T-helper 1 cell treated with Interleukin-12 subunit alpha and Interleukin-12 subunit beta and Interleukin-4 antibody, amounts not matched to agents 30 μg/mL and 1 μg/mL, for 36 hours (primary cell): ENCODE data around the gene ESYT2.
"Not testable (repeated sequence)": the region's sequence is repeated elsewhere in the genome, so short reads cannot be mapped to it uniquely, and the experiment has no call there.

ENCODE experiments used
- H3K27ac Mint-ChIP-seq: one replicate; pipeline ENCODE4 v1.8.0; 2021; ENCODE audit warnings: mild to moderate bottlenecking, mixed read lengths
- H3K27me3 Mint-ChIP-seq: one replicate; pipeline ENCODE4 v1.8.0; 2021; ENCODE audit warnings: low read depth, mixed read lengths
- H3K36me3 Mint-ChIP-seq: one replicate; pipeline ENCODE4 v1.8.0; 2021; ENCODE audit warnings: low read depth, mixed read lengths
- H3K4me1 Mint-ChIP-seq: one replicate; pipeline ENCODE4 v1.8.0; 2021; ENCODE audit warnings: low read depth, mixed read lengths
- H3K4me3 Mint-ChIP-seq: one replicate; pipeline ENCODE4 v1.8.0; 2021; ENCODE audit warnings: mild to moderate bottlenecking, moderate library complexity, mixed read lengths
- H3K9me3 Mint-ChIP-seq: one replicate; pipeline ENCODE4 v1.8.0; 2021; ENCODE audit warnings: mixed read lengths

ESYT2 gene

DNA sequence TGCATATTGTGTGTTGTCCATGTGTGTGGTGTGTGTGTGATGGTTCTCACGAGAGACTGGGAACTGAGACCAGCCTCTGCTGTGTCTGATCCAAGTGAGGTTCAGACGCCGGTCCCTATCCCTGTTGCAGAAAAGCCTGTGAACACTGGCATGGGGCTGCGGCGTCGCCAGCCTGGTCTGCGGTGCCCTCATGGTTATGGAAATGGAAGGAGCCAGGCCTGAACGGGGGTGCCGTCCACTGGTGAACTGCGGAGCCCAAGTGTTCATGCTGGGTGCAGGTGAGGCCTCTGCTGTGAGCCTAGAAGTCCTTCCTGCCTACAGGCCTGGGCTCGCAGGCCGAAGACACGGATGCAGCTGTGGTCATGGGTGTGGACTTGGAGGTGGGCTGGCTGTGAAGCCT is 106.0 kb downstream of the ESYT2 start:
- no peak overlapping the region for H3K27ac Mint-ChIP-seq
- H3K4me3 Mint-ChIP-seq: no peak overlapping the region
- H3K4me1 Mint-ChIP-seq: no peaks in the 10 kb centered on the region
- peaks cover 8% of the 10 kb centered on the region for H3K27me3 Mint-ChIP-seq
- H3K36me3 Mint-ChIP-seq: no peaks in the 10 kb centered on the region
- no peaks in the 10 kb centered on the region for H3K9me3 Mint-ChIP-seq

DNA sequence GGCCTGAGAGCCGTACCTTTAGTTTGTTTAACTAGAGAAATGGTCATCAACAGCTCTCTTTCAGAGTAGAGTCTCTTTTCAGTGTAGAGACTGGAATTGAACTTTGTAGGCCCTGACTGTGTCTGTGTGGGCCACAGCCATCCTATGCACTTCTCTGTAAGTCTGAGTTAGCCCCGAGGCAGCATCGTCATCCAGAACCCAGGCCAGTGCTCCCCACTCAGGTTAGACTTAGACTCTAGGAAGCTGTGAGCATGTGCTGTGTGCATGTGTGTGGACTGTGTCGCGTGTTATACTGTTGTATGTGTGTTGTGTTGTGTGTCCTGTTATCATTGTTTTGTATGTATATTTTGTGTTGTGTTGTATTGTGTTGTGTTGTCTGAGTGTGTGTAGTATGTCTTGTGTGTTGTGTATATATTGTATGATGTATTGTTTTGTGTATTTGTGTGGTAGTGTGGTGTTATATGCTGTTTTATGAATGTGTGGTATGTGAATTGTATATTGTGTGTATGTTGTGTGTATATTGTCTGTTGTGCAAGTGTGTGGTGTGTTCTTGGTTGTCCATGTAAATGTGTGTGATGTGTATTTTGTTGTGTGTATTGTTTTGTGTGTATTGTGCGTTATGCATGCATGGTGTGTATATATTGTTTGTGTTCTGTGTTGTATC is 106.6 kb downstream of the ESYT2 start:
- Mint-ChIP-seq H3K9me3 (no peaks in the 10 kb centered on the region), H3K36me3 (no peaks in the 10 kb centered on the region), H3K27me3 (peaks cover 13% of the 10 kb centered on the region), H3K27ac (no peak overlapping the region), H3K4me3 (no peak overlapping the region), H3K4me1 (no peaks in the 10 kb centered on the region)

DNA sequence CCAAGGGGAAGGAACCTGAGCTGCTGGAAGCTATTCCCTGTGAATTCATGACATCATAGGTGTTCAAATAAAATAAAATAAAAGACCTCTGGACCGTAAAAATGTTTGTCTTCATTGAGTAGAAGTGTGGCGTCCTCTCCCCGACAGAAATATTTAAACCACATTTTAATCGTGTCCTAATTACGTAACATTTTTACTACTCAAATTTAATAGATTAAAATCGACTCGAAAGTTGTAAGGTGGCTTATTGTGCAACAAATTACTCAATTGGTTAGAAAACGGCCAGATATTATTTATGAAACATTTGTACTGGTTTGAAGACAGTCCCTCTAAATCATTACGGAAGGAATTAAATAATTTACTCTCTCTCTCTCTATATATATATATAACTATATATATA is 109.2 kb downstream of the ESYT2 start:
- H3K9me3 Mint-ChIP-seq: no peaks in the 10 kb centered on the region

DNA sequence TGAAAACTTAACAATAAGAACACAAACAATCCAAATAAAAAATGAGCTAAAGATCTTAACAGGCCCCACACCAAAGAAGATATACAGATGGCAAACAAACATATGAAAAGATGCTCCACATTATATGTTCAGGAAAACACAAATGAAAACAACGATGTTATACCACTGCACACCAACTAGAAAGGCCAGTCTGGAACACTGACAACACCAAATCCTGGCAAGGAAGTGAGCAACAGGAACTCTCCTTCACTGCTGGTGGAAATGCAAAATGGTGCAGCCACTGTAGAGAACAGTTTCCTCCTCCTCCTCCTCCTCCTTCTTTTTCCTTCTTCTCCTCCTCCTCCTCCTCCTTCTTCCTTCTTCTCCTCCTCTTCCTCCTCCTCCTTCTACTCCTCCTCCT is 112.5 kb downstream of the ESYT2 start:
- H3K4me1 Mint-ChIP-seq: peaks cover 5% of the 10 kb centered on the region
- H3K36me3 Mint-ChIP-seq: no peaks in the 10 kb centered on the region
- peaks cover 35% of the 10 kb centered on the region for H3K27me3 Mint-ChIP-seq
- no peak overlapping the region for H3K4me3 Mint-ChIP-seq
- H3K27ac Mint-ChIP-seq: no peak overlapping the region
- peaks cover 5% of the 10 kb centered on the region for H3K9me3 Mint-ChIP-seq

More for the DNA sequence above, 109.2 kb downstream of the ESYT2 start:
- Mint-ChIP-seq H3K4me1 (no peaks in the 10 kb centered on the region), H3K27ac (no peak overlapping the region), H3K27me3 (peaks cover 32% of the 10 kb centered on the region), H3K36me3 (no peaks in the 10 kb centered on the region), H3K4me3 (no peak overlapping the region)

DNA sequence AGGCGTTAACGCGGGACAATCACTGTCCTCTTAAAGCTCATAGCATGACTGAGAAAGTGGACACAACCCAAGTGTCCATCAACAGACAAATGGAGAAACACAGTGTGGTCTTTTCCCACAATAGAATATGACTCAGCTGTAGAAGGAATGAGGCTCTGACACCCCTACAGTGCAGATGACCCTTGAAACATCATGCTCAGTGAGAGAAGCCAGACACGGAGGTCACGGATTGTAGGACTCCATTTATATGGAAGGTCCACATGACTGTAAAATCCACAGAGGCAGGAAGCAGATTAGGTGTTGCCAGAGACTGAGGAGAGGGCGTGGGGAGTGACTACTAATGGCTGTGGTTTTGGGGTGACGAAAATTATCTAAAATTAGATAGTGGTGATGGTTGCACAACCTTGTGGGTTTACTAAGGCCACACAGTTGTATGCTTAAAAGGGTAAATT is 118.6 kb downstream of the ESYT2 start:
- peaks cover 18% of the 10 kb centered on the region for H3K9me3 Mint-ChIP-seq
- peak overlapping the region; percentile 34 for H3K27ac Mint-ChIP-seq
- H3K4me1 Mint-ChIP-seq: peaks cover 18% of the 10 kb centered on the region
- peaks cover 11% of the 10 kb centered on the region for H3K36me3 Mint-ChIP-seq
- H3K27me3 Mint-ChIP-seq: peaks cover 3% of the 10 kb centered on the region
- H3K4me3 Mint-ChIP-seq: no peak overlapping the region

DNA sequence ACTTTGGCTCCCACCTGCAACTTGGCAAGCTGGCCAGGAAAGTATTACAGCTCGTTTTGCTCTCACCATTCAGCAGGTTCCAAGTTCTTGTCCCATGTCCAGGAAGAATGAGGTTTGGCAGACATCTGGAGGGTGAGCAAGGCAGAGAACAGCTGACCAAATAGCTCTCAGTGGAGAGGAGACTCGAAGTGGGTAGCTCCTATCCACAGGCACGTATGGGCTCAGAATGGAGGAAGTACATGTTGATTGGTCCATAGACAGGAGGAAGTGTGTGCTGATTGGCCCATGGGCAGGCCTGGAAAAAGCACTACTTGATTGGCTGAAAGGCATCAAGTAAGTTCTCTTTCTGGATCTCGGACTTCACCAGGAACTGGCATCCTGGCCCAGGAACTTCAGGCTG is 121.7 kb downstream of the ESYT2 start:
- Mint-ChIP-seq H3K4me3 (no peak overlapping the region), H3K9me3 (peaks cover 18% of the 10 kb centered on the region), H3K36me3 (peaks cover 14% of the 10 kb centered on the region), H3K27ac (no peak overlapping the region), H3K27me3 (no peaks in the 10 kb centered on the region), H3K4me1 (peaks cover 33% of the 10 kb centered on the region)

DNA sequence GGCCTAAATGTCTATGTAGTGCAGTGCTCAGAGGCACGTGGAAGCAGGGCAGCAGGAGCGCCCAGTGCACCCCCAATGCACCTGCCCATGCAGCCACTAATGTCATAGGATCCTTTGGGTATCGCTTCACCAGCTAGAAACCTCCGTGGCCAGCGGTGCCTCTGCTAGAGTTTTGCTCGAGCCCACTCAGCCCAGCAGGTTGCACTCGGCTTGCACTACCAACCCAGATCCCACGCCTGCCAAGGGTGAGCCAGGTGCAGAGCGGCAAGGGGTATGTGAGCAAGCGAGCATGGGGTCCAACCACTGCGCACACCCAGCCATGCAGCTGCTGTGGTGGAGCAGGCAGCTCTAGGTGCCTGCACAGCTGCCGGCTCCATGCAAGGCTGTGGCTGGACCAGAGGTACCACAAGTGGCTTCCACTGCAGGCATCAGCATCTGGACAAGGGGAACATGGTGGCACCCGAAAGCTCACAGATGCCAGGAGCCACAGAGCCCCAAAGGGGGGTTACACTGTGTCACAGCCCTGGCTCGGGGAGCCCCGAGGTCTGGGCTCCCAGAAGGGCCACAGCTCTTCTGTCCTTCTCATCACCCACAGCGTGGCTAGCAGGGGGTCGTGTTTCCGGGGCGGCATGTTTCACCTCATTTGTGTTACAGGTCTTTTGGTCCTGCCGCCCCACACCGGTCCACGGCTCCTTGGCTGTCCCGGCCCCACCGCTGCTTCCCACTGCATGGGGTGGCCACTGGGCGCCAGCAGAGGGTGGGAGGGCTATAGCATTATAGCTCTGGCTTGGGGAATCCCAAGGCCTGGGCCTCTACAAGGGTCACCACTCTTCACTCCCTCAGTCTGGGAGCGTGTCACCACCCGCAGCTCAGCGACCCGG is 122.4 kb downstream of the ESYT2 start:
- H3K36me3 Mint-ChIP-seq: peaks cover 14% of the 10 kb centered on the region
- H3K4me3 Mint-ChIP-seq: peak overlapping the region; percentile 58
- H3K9me3 Mint-ChIP-seq: peaks cover 14% of the 10 kb centered on the region
- H3K27me3 Mint-ChIP-seq: no peaks in the 10 kb centered on the region
- H3K27ac Mint-ChIP-seq: no peak overlapping the region
- H3K4me1 Mint-ChIP-seq: peaks cover 36% of the 10 kb centered on the region

DNA sequence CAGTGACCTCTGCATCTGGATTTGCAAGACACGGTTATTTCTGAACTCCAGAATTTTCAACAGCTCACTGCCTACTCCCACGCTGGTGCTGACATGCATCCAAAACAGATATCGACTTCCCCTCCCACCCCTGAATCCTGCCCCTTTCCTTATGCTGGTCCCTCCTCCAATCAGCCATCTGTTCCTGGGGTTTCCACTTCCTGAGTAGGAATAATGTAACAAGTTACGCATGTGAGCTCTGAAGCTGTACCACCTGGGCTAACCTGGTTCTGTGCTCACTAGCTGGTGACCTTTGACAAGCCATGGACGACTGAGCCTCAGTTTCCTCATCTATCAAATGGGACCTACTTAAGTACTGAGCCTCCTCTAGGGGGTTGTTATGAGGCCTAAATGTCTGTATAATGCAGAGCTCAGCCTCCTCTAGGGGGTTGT is 123.0 kb downstream of the ESYT2 start:
- no peaks in the 10 kb centered on the region for H3K27me3 Mint-ChIP-seq
- peaks cover 13% of the 10 kb centered on the region for H3K9me3 Mint-ChIP-seq
- H3K36me3 Mint-ChIP-seq: peaks cover 19% of the 10 kb centered on the region
- H3K4me3 Mint-ChIP-seq: peak overlapping the region; percentile 66
- H3K27ac Mint-ChIP-seq: no peak overlapping the region
- peaks cover 42% of the 10 kb centered on the region for H3K4me1 Mint-ChIP-seq

DNA sequence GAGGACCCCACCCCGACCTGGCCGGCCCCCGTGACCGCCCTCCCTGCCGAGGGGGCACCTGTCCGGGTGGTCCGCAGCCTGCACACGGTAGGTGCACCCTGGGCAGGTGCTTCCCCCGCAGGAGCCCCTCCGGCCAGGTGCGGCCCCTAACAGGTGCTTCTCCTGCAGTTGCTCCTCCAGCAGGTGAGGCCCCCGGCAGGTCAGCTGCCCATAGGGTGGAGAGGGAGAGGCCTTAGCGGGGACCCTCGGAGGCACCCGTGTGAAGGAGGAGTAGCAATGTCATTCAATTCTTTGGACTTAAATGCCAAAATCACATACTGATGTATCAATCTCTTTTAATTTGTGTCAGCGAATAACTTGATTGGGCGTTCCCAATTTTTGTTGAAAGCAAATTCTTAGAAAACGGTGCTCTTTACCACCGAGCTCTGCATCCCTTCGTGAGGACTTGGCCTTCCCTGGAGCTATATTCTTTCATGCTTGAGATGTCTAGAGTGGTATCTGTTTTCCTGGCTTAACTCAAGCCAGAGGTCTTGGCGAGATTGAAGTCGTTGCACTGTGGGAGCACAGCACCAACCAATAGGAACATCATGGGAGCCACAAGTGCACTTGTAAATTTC is 124.0 kb downstream of the ESYT2 start:
- Mint-ChIP-seq H3K9me3 (peaks cover 9% of the 10 kb centered on the region), H3K27ac (peak overlapping the region; percentile 77), H3K36me3 (peaks cover 21% of the 10 kb centered on the region), H3K4me1 (peaks cover 41% of the 10 kb centered on the region), H3K27me3 (no peaks in the 10 kb centered on the region), H3K4me3 (peak overlapping the region; percentile 80)

DNA sequence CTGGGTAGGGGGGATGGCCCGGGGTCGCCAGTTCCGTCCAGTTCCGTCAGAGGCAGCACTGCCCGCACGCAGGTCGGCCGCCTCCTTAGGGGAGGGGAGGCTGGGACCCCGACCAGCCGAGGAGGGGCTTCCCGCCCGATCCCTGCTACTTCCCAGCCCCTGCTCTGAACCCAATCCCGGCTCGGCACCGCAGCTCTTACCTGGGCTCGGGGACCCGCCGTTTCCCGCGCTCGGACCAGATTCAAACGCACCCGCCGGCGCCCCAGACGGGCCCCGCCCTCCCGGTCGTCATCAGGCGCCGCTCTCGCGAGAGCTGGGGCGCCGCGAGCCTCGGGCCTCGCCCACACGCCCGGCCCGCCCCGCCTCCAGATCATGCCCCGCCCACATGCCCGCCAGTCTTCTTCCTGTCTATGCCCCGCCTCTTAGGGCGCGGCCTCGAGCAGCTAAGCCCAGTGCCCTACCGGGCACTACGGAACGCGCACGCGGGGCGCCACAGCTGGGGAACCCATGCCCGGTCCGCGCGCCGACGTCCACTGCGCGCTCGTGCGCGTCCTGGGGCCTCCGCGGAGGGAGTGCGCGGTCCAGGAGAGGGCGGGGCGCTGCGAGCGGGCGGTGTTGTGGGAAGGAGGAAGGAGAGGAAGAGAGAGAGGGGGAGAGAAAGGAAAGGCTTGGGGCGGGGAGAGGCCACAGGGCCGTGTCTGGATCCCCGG is 124.6 kb downstream of the ESYT2 start, which contains the start of gene NCAPG2:
TSS of gene NCAPG2 (minus strand) at position 281 of the 710 bp plus-strand sequence. CDS start 2,905 bp downstream, outside the sequence.
- Mint-ChIP-seq H3K27ac (peak within 1 kb of the TSS; percentile 79), H3K36me3 (peaks cover 21% of the 10 kb centered on the region), H3K4me1 (peaks cover 40% of the 10 kb centered on the region), H3K27me3 (no peaks in the 10 kb centered on the region), H3K4me3 (peak within 1 kb of the TSS; percentile 87), H3K9me3 (peaks cover 9% of the 10 kb centered on the region)

DNA sequence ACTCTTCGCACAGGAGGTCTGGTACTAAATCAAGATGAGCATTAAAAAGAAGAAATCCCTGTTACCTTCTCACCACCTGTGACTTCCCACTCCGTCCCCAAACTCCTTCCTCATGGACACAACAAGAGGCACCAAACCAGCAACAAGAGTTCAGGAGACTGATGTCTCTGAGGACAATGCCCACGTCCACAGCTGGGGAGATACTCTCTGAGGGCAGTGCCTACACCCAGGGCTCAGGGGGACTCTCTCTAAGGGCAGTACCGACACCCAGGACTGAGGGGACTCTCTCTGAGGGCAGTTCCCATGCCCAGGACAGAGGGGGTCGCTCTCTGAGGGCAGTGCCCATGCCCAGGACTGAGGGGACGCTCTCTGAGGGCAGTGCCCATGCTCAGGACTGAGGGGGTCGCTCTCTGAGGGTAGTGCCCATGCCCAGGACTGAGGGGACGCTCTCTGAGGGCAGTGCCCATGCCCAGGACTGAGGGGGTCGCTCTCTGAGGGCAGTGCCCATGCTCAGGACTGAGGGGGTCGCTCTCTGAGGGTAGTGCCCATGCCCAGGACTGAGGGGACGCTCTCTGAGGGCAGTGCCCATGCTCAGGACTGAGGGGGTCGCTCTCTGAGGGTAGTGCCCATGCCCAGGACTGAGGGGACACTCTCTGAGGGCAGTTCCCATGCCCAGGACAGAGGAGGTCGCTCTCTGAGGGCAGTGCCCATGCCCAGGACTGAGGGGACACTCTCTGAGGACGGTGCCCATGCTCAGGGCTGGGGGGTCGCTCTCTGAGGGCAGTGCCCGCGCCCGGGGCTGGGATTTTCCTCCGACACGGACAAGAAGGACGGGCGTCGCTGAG is 125.4 kb downstream of the ESYT2 start:
- Mint-ChIP-seq H3K4me3 (peak overlapping the region; percentile 87), H3K27ac (peak overlapping the region; percentile 79), H3K4me1 (peaks cover 47% of the 10 kb centered on the region), H3K36me3 (peaks cover 28% of the 10 kb centered on the region)
- H3K9me3 Mint-ChIP-seq, H3K27me3 Mint-ChIP-seq: not testable (repeated sequence)

DNA sequence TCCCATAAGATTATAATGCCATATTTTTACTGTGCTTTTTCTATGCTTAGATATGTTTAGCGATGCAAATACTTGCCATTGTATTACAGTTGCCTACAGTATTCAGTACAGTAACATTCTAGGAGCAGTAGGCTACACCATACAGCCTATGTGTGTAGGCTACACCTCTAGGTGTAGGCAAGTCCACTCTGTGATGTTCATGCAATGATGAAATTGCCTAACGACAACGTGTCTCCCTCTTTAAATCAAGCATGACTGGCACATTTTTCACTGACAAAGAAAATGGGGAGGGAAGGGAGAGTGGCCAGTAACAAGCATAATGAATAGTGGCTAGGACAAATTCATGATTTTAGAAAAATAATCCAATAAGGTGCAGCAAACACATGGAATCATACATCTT is 126.4 kb downstream of the ESYT2 start:
- H3K4me3 Mint-ChIP-seq: peak overlapping the region; percentile 87
- H3K36me3 Mint-ChIP-seq: peaks cover 32% of the 10 kb centered on the region
- H3K27me3 Mint-ChIP-seq: no peaks in the 10 kb centered on the region
- peak overlapping the region; percentile 43 for H3K27ac Mint-ChIP-seq
- H3K9me3 Mint-ChIP-seq: peaks cover 7% of the 10 kb centered on the region
- peaks cover 51% of the 10 kb centered on the region for H3K4me1 Mint-ChIP-seq

DNA sequence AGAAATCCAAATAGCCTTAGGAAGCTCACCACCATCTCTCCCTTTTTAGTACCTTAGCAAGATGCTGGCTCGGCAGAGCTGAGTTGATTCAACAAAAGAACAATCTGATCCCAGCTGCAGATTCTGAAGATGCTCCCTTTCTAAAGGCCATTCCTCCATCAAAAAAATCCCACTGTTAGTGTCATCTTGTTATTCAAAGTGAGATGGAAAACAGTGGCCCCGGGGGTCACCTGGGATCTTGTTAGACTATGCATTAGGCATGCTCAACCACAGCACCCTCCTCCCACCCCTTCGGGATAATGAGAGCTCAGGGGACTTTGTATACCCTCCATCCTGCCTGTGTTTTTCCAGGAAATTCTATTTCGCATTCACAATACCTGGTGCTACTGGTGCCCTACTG is 127.1 kb downstream of the ESYT2 start:
- no peaks in the 10 kb centered on the region for H3K27me3 Mint-ChIP-seq
- H3K27ac Mint-ChIP-seq: no peak overlapping the region
- H3K4me3 Mint-ChIP-seq: peak overlapping the region; percentile 87
- H3K36me3 Mint-ChIP-seq: peaks cover 29% of the 10 kb centered on the region
- H3K4me1 Mint-ChIP-seq: peaks cover 54% of the 10 kb centered on the region
- no peaks in the 10 kb centered on the region for H3K9me3 Mint-ChIP-seq
